Activated gamma-delta T cell treated with anti-CD3 and anti-CD28 coated beads, Interleukin-2, amount 50 U/mL, for 16 hours (primary cell): ENCODE results near the gene DLGAP4.

Experiments
- DNase-seq: peaks from one replicate; pipeline ENCODE4 v3.0.0-alpha.2; 2020; ENCODE audit warnings: low read depth

DLGAP4 gene

GRCh38 chr20:36305602-36306551 is at the start of gene DLGAP4:
Gene DLGAP4, plus strand, starts transcription at chr20:36306339. Its CDS starts 125,379 bp downstream, at chr20:36431718.
- DNase-seq, result no peak

DNA sequence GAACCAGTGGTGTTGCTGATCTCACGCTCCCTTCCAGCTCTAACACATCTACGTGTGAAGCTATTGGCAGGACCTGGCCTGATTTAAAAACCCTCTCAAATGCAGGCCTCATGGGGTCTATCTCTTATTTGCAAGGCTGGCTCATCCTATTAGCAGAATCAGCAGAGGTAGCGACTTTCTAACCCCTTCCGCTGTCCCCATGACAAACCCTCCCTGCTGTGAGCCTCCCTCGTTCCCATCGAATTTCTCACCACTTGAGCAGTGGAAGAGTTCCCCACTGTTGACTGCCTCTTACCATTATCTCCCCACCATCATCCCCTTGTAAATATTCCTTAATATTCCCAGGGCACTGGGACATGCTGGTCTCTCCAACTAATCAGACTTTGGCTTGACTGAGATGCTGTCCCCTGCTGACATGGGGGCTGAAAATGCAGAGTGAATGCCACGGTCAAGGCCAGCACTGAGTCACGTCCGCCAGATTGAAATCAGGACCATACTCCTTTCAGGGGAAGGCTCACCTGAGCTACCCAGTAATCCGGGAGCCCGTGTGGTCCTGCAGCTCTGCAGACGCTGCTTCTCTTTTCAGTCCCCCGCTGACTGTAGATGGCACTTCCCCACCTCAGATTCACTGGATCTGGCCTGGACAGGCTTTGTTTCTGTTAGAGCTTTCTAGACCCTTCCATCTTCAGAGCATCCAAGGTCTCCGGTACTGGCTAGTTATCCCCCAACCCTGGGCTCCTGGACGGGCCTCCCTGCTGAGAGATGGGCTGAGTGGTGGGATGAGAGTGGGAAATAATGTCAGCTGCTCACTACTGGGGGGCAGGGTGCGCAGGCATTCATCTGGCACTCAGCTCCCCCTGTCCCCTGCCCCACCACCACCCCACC is 46.7 kb upstream of the DLGAP4 start:
- no peak for DNase-seq

GRCh38 chr20:36260316-36260715 is 45.8 kb upstream of the DLGAP4 start:
- no peak for DNase-seq

DNA sequence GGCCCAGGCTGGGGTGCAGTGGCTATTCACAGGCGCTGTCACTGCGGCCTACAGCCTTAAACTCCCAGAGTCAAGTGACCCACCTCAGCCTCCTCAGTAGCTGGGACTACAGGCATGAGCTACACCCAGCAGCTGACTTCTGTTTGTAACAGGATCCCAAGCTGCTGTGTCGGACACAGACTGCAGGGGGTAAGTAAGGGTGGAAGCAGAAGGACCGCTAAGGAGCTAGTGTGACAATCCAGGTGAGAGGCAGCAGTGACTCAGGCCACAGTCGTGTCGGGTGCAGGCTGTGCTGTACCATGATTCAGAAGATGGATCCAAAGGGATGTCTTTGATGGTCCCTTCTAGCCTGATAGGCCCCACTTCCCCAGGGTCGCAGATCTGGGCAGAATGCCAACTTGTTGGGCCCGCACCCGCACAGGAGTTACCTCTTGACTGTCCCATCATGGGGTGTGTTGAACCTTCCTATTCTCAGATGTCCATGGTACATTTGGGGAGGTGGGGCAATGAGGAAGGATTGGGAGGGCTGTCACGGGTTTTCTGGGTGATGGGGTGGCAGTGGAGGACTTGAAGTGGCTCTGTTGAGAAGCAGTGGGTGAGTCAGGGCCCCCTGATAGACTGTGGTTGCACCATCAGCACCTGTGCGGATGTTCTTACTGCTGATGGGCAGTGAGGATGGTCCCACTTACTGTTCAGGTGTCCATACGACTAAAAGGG is 44.6 kb upstream of the DLGAP4 start:
- DNase-seq, result no peak

DNA sequence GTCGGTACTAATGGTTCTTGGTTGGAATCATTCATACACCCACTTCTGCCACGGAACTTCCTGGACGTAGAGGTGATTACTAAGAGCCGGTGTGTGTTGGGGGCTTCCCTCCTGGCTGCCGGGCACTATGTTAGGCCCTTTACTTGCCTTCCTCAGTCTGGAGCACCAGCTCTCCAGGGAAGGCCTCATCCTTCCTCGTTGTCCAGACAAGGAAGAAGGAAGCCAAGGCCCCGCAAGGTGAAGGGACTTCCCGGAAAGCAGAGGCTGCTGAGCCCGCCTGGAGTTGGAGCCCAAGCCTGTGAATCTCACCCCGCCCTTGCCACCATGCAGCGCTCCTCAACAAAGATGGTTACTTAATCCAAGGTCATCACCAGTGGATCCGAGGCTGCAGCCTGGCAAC is 43.7 kb upstream of the DLGAP4 start:
- no peak for DNase-seq

DNA sequence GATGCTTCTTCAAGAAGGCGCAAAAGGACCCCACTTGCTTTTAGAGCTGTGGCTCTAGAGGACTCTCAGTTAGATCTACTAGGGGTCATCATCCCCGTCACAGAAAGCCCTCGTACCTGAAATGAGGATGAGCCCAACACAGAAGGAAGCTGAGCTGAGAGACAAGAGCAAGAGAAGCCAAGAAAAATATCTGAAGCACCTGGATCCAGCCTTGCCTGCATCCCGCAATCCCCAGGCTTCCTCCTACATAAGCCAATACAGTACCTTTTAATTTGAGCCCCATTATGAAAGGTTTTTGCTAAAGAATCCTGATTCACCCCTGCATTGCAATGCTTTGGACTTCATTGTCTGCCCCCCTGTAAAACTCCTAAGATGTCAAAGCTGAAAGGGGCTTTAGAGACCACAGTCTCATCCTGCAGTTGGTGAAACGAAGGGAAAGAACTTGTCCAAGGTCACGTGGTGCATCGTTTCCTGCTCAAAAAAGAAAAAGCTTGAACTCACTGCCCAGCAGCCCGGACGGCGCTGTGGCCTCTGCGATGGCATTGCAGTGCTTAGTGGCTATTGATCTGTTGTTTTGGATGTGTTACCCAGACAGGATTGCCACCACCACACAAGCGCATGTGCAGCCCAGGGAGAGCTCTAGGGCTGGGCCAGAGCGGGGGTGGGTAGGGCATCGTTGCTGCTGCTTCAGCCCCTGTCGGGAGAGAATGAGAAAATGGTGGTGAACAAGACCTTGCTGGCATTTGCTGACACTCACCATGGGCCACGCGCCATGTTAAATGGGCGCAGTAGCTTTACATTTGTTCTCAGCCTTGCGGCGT is 41.5 kb upstream of the DLGAP4 start:
- no peak for DNase-seq

- DNase-seq, result no peak
Measured at GRCh38 chr20:36266189-36266588, 40.0 kb upstream of the DLGAP4 start.

DNA sequence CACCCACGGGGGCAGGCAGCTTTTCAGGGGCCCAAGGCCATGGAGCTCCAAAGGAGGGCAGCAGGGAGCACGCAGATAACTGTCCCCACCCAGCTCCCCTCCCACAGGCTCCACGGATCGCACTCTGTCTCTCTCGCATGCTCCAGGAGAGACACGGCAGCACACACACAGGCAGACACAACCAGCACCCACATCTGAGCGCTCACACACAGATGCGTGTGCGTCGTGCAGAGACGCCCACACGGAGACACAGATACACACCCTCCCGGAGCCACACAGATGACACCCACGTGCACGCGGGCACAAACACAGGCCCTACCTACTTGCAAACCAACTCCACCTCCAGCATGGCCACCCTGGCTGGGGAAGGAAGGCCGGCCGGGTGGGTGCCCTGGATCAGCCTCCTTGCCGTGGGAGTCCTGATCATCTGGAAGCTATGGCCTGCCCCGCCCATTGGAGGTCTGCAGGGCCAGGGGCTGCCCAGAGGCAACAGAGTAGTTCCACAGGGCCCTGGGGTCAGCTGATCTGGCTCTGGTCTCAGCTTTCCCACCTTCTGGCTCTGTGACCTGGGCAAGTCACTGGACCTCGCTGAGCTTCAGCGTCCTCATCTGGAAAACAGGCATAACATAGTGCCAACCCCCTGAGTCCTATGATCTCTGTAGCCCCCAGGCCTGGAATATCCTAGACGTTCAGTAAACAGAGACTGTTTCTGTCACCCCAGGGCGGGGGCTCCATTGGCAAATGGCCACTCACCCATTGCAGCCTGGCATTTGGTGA is 38.3 kb upstream of the DLGAP4 start:
- DNase-seq, result no peak

DNA sequence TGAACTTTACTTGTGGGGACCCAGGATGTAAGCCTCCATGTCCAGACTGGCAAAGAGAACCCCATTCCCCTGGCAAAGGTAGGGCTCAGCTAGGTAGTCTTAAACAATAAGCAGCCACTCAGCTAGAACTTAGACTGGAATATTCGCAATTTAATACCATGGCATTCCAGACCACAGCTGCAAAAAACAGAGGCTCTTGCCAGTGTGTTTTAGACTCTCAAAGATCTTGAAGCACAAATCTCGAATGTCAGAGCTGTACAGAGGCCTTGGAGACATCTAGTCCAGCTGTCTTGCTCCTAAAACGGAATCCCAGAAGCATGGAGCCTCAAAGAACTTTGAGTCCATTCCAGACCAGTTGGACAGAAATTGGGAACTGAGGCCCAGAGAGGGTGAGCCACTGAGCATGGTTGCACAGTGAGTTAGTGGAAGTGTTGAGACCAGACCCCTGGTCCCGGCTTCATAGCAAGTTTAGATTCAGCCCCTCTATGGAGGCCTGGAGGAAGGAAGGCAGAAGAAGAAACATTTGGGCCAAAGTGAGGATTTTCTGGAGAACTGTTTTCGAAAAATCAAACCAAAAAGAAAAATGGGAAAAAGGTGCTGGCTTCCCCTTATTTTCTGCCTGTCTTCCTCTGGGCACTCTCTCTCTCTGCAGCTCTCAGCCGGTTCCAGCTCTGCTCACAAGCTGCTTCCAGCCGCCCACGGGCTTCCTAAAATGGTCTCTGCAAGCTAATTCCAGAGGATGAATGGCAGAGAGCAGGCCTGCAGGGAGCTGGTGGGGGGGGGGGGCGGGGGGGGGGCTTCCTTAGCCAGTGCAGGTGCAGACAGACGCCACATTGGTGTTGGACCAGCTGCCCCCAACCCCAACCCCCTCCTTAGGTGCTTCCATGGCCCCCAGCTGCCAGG is 37.4 kb upstream of the DLGAP4 start:
- DNase-seq, result no peak

DNA sequence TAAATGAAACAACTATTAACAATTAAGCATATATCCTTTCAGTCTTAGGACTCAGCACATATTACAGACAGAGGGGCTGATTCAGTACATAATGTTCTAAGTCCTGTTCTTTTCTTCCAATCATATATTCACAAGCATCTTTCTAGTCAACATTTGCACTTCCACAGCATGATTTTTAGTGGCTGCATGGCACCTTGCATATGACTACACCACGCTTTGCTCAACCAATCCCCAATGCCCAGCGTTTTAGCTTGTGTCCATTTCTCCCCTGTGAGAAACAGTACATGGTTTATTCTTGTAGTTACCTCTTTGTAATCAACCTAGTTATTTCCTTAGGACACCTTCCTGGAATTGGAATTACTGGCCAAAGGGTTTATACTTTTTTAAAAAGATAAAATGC is 36.6 kb upstream of the DLGAP4 start:
- no peak for DNase-seq

GRCh38 chr20:36270744-36271638 is 35.1 kb upstream of the DLGAP4 start:
- no peak for DNase-seq

GRCh38 chr20:36271639-36272546 is 34.2 kb upstream of the DLGAP4 start:
- DNase-seq, result no peak

GRCh38 chr20:36272547-36273220 is 33.5 kb upstream of the DLGAP4 start:
- no peak for DNase-seq

- DNase-seq, result no peak
Measured at GRCh38 chr20:36273414-36274180, 32.5 kb upstream of the DLGAP4 start.

DNA sequence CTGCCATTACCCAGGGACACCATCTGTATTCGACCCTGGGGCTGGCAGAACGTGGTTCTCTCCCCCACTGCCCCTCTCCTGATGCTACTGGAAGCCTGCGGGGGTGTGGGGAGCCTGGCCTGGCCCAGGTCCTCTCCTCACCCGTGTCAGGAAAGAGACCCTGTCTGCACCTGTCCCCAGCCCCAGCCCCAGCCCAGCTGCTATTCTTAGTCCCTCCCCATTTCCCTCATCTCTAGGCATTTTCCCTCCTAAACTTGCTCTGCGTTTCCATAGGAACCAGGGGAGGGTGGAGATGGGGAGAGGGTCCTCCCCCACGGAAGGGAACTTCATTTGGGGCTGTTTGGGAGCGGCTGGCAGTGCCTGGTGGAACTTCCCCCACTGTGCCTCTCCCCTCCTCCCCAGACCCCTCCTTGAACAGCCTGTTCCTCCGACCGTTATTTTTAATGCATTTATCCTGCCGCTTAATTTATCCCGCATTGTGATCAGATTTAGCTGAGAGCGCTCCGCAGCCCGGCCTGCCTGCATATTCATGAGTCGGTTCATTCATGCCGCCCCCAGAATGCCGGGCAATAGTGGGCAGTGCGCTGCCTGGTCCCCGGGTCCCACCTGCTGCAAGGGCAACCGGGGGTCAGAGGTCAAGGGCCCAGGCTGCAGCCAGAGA is 31.8 kb upstream of the DLGAP4 start:
- DNase-seq, result no peak
